Glutamatergic neuron (in vitro differentiated cells): ENCODE data around the gene TMEM63B. TPM values are rescaled to one million over a fixed set of nuclear protein-coding genes. Genes with fewer than 3 reads are reported as not detected.

Experiments
- DNase-seq: peaks from one replicate; pipeline ENCODE4 v3.0.0; 2022
- H3K27ac Mint-ChIP-seq: one replicate; pipeline ENCODE4 v1.8.0; 2020; ENCODE audit warnings: mild to moderate bottlenecking, mixed read lengths, inconsistent platforms; ENCODE audit not compliant: unreplicated experiment
- H3K27me3 Mint-ChIP-seq: one replicate; pipeline ENCODE4 v1.8.0; 2020; ENCODE audit warnings: mild to moderate bottlenecking, moderate library complexity, mixed read lengths, inconsistent platforms; ENCODE audit not compliant: unreplicated experiment
- H3K36me3 Mint-ChIP-seq: one replicate; pipeline ENCODE4 v1.8.0; 2020; ENCODE audit warnings: mild to moderate bottlenecking, mixed read lengths, inconsistent platforms; ENCODE audit not compliant: unreplicated experiment
- H3K4me1 Mint-ChIP-seq: one replicate; pipeline ENCODE4 v1.8.0; 2020; ENCODE audit warnings: mild to moderate bottlenecking, low read depth, mixed read lengths, inconsistent platforms; ENCODE audit not compliant: unreplicated experiment
- H3K4me3 Mint-ChIP-seq: one replicate; pipeline ENCODE4 v1.8.0; 2020; ENCODE audit warnings: mild to moderate bottlenecking, mixed read lengths, inconsistent platforms; ENCODE audit not compliant: unreplicated experiment
- H3K9me3 Mint-ChIP-seq: one replicate; pipeline ENCODE4 v1.8.0; 2020; ENCODE audit warnings: mild to moderate bottlenecking, moderate library complexity, mixed read lengths, inconsistent platforms; ENCODE audit not compliant: unreplicated experiment
- total RNA-seq: library from RNA; stranded (reverse); fragmentation: NEBNext Ultra II Directional; extraction: Animal tissue kit (Norgen Biotek cat#: 25700); gene quantifications from one replicate; pipeline ENCODE4 v1.2.1, GENCODE V29; 2021; ENCODE audit not compliant: unreplicated experiment
- TF ChIP-seq, protein P1 (sequence below): fragments of 200-600 bp; sonication (generic); IDR thresholded peaks from one replicate; pipeline ENCODE4 v1.5.0; 2021; ENCODE audit not compliant: partially characterized antibody, unreplicated experiment

Gene TMEM63B
- total RNA-seq, 1 donor from 2014 or later = 148 TPM

GRCh38 chr6:44162876-44163625 lies 35.7 kb downstream of the TMEM63B start:
- peak overlapping the region; percentile 10 for H3K4me3 Mint-ChIP-seq
- H3K36me3 Mint-ChIP-seq = no peaks in the 10 kb centered on the region
- H3K4me1 Mint-ChIP-seq = peaks cover 16% of the 10 kb centered on the region
- TF ChIP-seq, protein P1, sequence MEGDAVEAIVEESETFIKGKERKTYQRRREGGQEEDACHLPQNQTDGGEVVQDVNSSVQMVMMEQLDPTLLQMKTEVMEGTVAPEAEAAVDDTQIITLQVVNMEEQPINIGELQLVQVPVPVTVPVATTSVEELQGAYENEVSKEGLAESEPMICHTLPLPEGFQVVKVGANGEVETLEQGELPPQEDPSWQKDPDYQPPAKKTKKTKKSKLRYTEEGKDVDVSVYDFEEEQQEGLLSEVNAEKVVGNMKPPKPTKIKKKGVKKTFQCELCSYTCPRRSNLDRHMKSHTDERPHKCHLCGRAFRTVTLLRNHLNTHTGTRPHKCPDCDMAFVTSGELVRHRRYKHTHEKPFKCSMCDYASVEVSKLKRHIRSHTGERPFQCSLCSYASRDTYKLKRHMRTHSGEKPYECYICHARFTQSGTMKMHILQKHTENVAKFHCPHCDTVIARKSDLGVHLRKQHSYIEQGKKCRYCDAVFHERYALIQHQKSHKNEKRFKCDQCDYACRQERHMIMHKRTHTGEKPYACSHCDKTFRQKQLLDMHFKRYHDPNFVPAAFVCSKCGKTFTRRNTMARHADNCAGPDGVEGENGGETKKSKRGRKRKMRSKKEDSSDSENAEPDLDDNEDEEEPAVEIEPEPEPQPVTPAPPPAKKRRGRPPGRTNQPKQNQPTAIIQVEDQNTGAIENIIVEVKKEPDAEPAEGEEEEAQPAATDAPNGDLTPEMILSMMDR = no peak
- DNase-seq = no peak
- H3K27ac Mint-ChIP-seq = no peak overlapping the region
- H3K27me3 Mint-ChIP-seq = peaks cover 2% of the 10 kb centered on the region
- H3K9me3 Mint-ChIP-seq = peaks cover 4% of the 10 kb centered on the region

- no peak for DNase-seq
- TF ChIP-seq, protein P1 = no peak
- no peak overlapping the region for H3K4me3 Mint-ChIP-seq
- H3K36me3 Mint-ChIP-seq = no peaks in the 10 kb centered on the region
- peaks cover 4% of the 10 kb centered on the region for H3K9me3 Mint-ChIP-seq
- peak overlapping the region; percentile 36 for H3K27ac Mint-ChIP-seq
- H3K4me1 Mint-ChIP-seq = peaks cover 16% of the 10 kb centered on the region
- H3K27me3 Mint-ChIP-seq = peaks cover 2% of the 10 kb centered on the region
These were observed 38.8 kb downstream of the TMEM63B start for GRCh38 chr6:44166116-44166515.

DNA sequence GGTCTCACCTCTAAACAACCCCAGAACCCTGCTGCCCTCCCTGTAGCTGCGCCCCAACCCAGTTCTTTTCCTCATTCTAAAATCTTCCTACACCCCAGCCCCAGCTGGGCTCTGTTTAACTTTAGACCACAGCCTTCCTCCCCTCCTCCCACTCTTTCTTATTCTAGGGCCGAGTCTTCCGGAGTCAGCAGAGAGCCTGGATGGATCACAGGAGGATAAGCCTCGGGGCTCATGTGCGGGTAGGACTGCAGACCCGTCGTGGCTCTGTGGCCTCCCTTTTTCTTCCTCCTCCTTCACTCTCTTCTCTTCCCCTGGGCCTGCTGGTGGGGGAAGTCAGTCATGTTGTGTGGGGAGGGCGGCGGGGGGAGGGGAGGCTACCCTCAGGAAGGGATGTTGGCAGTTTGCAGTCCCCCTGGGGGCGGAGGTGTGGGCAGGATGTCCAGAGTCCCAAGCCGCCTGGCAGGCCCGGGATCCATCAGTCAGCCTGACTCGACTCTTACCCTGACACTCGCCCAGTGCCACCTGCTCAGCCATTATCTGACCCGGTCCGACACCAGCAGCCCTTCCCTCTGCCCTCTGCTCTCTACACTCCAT lies 39.3 kb downstream of the TMEM63B start:
- peaks cover 4% of the 10 kb centered on the region for H3K9me3 Mint-ChIP-seq
- no peaks in the 10 kb centered on the region for H3K36me3 Mint-ChIP-seq
- H3K4me3 Mint-ChIP-seq = no peak overlapping the region
- peaks cover 16% of the 10 kb centered on the region for H3K4me1 Mint-ChIP-seq
- no peak overlapping the region for H3K27ac Mint-ChIP-seq
- DNase-seq = no peak
- H3K27me3 Mint-ChIP-seq = peaks cover 2% of the 10 kb centered on the region
- TF ChIP-seq, protein P1 = no peak

DNA sequence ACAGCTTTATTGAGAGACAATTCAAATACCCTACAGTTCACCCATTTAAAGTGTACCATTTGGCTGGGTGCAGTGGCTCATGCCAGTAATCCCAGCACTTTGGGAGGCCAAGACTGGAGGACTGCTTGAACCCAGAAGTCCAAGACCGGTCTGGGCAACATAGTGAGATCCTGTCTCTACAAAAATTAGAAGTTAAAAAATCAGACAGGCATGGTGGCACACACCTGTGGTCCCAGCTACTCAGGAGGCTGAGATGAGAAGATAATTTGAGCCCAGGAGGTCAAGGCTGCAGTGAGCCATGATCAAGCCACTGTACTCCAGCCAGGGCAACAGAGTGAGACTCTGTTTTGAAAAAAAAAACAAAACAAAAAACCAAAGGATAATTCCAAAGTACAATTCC lies 40.2 kb downstream of the TMEM63B start:
- TF ChIP-seq, protein P1 = no peak
- Mint-ChIP-seq H3K4me1 (peaks cover 13% of the 10 kb centered on the region), H3K36me3 (no peaks in the 10 kb centered on the region), H3K4me3 (no peak overlapping the region), H3K27ac (no peak overlapping the region), H3K9me3 (peaks cover 4% of the 10 kb centered on the region), H3K27me3 (peaks cover 2% of the 10 kb centered on the region)
- no peak for DNase-seq

- TF ChIP-seq, protein P1 = no peak
- peaks cover 10% of the 10 kb centered on the region for H3K4me1 Mint-ChIP-seq
These were observed 41.8 kb downstream of the TMEM63B start for GRCh38 chr6:44169154-44169553.

More at GRCh38 chr6:44169154-44169553, 41.8 kb downstream of the TMEM63B start:
- no peak for DNase-seq
- peaks cover 2% of the 10 kb centered on the region for H3K27me3 Mint-ChIP-seq
- peaks cover 3% of the 10 kb centered on the region for H3K9me3 Mint-ChIP-seq
- H3K4me3 Mint-ChIP-seq = no peak overlapping the region
- H3K36me3 Mint-ChIP-seq = no peaks in the 10 kb centered on the region
- no peak overlapping the region for H3K27ac Mint-ChIP-seq
